ENCODE results near the gene CDH15.

The CDH15 gene

GRCh38 chr16:89140401-89140800 lies 31.1 kb upstream of the CDH15 start:
- DNase-seq (ENCODE audit: low read depth in 3 of 3, low spot score in 1 of 3): no peak

- DNase-seq (ENCODE audit: low read depth in 3 of 3, low spot score in 1 of 3): no peak
These were observed 30.3 kb upstream of the CDH15 start for GRCh38 chr16:89140981-89141883.

- no peak for DNase-seq (ENCODE audit: low read depth in 3 of 3, low spot score in 1 of 3)
These were observed 29.7 kb upstream of the CDH15 start for GRCh38 chr16:89141884-89142267.

DNA sequence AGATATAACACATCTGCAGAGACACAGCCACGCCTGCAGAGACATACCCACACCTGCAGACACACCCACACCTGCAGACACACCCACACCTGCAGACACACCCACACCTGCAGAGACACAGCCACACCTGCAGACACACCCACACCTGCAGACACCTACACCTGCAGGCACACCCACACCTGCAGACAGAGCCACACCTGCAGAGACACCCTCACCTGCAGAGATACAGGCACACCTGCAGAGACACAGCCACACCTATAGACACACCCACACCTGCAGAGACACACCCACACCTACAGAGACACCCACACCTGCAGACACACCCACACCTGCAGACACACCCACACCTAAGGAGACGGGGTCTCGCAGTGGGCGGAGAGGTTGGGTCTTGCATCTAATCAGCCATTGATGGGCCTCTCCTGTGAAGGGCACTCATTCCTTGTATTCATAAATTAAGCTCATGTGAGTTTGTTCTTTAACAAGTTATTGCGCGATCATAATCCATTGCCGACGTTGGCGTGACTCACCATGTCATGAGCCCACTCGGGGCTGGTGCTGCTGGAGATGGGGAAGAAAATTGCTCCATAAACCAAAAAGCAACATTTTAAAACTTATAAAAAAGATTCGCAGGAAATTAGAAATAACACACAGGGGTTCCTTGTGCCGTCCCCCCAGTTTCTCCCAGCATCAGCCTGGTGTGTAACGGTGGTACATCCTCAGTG lies 28.9 kb upstream of the CDH15 start:
- no peak for DNase-seq (ENCODE audit: low read depth in 3 of 3, low spot score in 1 of 3)

- no peak for DNase-seq (ENCODE audit: low read depth in 3 of 3, low spot score in 1 of 3)
These were observed 28.3 kb upstream of the CDH15 start for GRCh38 chr16:89143201-89143741.

DNA sequence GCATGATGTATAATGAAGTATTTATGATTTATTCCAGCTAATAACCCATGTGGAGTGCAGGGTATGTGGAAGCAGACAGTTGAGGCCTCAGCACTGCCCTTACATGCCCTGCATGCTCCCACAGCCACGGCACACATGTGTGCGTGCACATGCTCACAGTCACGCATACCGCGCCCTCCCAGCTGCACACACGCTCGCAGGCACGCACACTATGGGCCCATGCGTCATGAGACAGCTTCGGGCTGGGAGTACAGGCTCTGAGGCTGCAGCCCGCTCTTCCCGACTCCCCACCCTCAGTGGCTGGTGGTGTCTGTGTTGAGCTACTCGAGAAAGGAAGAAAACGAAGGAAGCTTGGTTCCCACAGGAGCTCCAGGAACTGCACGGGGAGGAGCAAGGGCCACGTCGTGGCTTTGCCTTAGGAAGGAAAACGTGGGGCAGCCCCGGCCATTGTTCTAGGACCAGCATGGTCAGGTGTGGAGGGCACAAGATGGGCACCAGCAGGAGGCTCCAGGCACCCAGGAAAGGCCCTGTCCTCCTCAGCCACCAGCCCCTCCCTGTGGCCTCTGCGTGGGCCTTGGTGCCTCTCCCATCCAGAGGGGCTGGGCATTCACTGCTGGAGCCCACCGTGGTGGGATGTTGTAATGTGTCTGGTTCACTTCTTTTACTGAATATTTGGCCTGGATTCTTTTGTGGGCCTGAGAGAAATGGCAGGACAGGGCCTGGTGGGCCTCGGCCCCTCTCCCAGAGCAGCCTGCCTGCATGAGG lies 27.5 kb upstream of the CDH15 start:
- no peak for DNase-seq (ENCODE audit: low read depth in 3 of 3, low spot score in 1 of 3)

- DNase-seq (ENCODE audit: low read depth in 3 of 3, low spot score in 1 of 3): no peak
These were observed 26.9 kb upstream of the CDH15 start for GRCh38 chr16:89144681-89145080.

GRCh38 chr16:89145406-89146161 lies 26.0 kb upstream of the CDH15 start:
- no peak for DNase-seq (ENCODE audit: low read depth in 3 of 3, low spot score in 1 of 3)

- no peak for DNase-seq (ENCODE audit: low read depth in 3 of 3, low spot score in 1 of 3)
These were observed 25.1 kb upstream of the CDH15 start for GRCh38 chr16:89146211-89147005.

- no peak for DNase-seq (ENCODE audit: low read depth in 3 of 3, low spot score in 1 of 3)
These were observed 24.3 kb upstream of the CDH15 start for GRCh38 chr16:89147085-89147817.

- no peak for DNase-seq (ENCODE audit: low read depth in 3 of 3, low spot score in 1 of 3)
These were observed 22.2 kb upstream of the CDH15 start for GRCh38 chr16:89149386-89149785.

GRCh38 chr16:89150090-89150835 lies 21.3 kb upstream of the CDH15 start:
- no peak for DNase-seq (ENCODE audit: low read depth in 3 of 3, low spot score in 1 of 3)

DNA sequence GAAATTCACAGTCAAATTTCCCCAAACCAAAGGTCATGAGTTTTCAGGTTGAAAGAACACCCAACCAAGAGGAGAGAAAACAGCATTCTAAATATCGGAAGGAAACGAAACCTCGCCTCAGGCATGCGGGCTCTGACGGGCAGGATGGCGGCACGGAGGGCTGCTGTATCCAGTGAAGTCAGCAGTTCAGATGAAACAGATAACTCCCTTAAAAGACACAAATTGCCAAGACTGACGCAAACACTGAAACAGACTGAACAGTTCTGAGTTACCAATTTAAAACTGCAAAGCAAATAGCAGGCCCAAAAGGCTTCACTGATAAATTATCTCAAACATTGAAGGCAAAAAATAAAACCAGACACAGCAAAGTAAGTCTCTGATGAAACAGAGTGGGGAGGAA lies 20.6 kb upstream of the CDH15 start:
- DNase-seq (ENCODE audit: low read depth in 3 of 3, low spot score in 1 of 3): no peak

DNA sequence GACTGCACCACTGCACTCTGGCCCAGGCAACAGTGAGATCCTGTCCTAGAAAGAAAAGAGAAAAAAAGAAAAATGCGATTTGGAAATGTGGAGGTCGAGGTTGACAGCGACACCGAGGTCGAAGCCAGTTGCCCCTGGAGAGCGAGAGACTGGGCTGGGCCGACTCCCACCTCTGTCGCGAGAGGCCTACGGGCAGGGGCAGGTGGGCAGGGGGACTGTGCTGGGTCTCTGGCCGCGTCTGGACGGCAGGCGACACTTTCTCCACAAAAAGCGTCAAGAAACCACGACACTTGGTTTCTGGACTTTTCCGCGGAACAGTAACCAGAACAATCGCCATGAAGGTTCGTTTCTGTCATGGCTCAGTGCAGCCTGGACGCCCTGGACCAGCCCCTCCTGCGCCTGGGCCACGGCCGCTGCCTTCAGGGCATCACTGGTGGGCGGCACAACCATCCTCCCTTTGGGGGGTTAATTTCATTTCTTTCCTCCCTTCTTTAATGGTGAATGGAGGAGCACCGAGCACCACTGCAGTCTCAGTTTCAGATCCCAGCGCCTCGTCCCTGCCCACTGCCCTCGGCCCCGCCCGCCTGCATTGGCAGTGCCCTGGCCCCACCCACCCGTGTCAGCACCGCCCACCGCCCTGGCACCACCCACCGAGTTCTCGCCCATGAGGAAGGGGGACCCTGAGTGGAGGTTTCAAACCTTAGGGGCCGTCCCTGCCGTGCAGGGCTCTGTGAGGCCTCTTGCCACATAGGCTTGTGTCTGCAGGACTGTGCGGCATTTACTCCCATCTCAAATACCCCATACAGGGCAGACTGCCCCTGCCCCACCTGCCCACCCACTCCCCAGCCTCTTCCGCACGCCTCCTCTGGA lies 18.5 kb upstream of the CDH15 start:
- DNase-seq (ENCODE audit: low read depth in 3 of 3, low spot score in 1 of 3): no peak

DNA sequence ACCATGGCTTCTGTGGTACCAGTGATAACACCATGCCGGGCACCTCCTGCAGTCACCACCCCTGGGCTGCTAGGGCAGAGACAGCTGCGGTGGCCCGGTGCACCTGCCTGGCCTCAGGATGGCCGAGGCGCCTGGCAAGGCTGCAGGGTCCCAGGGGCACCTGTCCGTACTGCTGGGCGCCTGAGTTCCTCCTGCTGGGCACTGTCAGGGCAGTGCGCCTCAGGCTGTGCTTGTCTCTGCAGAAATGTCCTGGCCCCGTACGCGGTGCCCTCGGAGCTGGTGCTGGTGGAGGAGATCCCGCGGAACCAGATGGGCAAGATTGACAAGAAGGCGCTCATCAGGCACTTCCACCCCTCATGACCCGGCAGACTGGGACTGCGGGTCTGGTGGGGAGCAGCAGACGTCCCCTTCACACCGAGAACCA lies 17.7 kb upstream of the CDH15 start:
- DNase-seq (ENCODE audit: low read depth in 3 of 3, low spot score in 1 of 3): no peak

DNA sequence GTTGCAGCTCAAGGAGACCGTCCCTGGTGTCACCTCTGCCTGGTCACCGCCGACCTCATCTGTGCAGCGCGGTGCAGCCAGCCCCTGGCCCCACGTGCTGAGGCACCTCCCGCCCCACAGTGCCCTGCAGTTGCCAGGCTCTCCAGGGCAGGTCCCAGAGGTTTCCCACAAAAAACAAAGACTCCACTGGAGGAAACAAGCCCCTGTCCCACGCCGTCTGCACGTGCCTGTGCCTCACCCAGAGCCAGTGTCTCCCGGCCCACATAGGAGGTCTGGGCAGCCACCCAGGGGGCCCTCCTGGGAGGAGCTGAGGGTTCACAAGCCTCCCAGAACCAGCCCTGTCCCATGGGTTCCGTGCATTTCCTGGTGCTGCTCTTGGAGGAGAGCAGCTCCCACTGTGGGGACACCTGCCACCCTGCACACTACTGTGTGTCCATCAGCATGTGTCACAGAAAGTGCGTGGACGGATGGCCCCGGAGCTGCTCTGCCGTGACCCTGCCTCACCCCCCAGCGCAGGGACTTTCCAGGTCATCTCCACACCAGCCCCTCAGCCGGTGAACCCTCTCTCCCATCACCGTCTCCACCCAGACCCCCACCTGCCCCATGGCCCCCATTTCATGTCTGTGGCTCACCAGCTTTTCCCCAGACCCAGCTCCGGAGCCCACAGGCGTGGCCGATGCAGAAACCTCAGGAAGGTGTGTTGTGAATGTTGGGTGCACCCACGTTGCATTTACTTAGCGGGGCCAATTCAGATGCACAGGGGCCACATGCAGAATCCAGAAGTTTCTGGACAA lies 17.0 kb upstream of the CDH15 start:
- no peak for DNase-seq (ENCODE audit: low read depth in 3 of 3, low spot score in 1 of 3)

- DNase-seq (ENCODE audit: low read depth in 3 of 3, low spot score in 1 of 3): no peak
These were observed 16.3 kb upstream of the CDH15 start for GRCh38 chr16:89155184-89155679.

Data from stimulated activated CD4-positive, alpha-beta T cell treated with anti-CD3 and anti-CD28 coated beads, TNF-alpha, amount 100 ng/mL, for 1 hour (primary cell).